Ishikawa (cell line): Measurements from ENCODE around the gene LUC7L3.

Experiments
- CEBPB ChIP-seq: IDR thresholded peaks from 2 replicates; pipeline ENCODE4 v1.6.1; 2012
- CREB1 ChIP-seq: IDR thresholded peaks from 2 replicates; pipeline ENCODE4 v1.6.1; 2012; ENCODE audit warnings: low read depth
- EGR1 ChIP-seq: IDR thresholded peaks from 2 replicates; pipeline ENCODE4 v1.6.1; 2012
- EP300 ChIP-seq: IDR thresholded peaks from 2 replicates; pipeline ENCODE4 v1.6.1; 2012; ENCODE audit warnings: borderline replicate concordance
- FOXM1 ChIP-seq: IDR thresholded peaks from 2 replicates; pipeline ENCODE4 v1.6.1; 2012; ENCODE audit warnings: low read depth, borderline replicate concordance
- MAX ChIP-seq: IDR thresholded peaks from 2 replicates; pipeline ENCODE4 v1.6.1; 2012
- NFIC ChIP-seq: IDR thresholded peaks from 2 replicates; pipeline ENCODE4 v1.6.1; 2012
- RAD21 ChIP-seq: IDR thresholded peaks from 2 replicates; pipeline ENCODE4 v1.6.1; 2012; ENCODE audit warnings: low read depth
- REST ChIP-seq: IDR thresholded peaks from 2 replicates; pipeline ENCODE4 v1.6.1; 2012; ENCODE audit warnings: low read depth, mild to moderate bottlenecking
- TAF1 ChIP-seq: IDR thresholded peaks from 2 replicates; pipeline ENCODE4 v1.6.1; 2012; ENCODE audit warnings: low read depth, mild to moderate bottlenecking
- TCF12 ChIP-seq: IDR thresholded peaks from 2 replicates; pipeline ENCODE4 v1.6.1; 2012; ENCODE audit warnings: low read depth
- TEAD4 ChIP-seq: IDR thresholded peaks from 2 replicates; pipeline ENCODE4 v1.6.1; 2012
- USF1 ChIP-seq: IDR thresholded peaks from 2 replicates; pipeline ENCODE4 v1.6.1; 2012
- YY1 ChIP-seq: IDR thresholded peaks from 2 replicates; pipeline ENCODE4 v1.6.1; 2012; ENCODE audit warnings: low read depth
- ZBTB7A ChIP-seq: IDR thresholded peaks from 2 replicates; pipeline ENCODE4 v1.6.1; 2012; ENCODE audit warnings: low read depth

LUC7L3 gene

GRCh38 chr17:50708050-50709000, 11.1 kb upstream of the LUC7L3 start:
- TF ChIP-seq MAX (no peak), CEBPB (no peak), CREB1 (no peak), YY1 (no peak), NFIC (no peak), ZBTB7A (no peak), FOXM1 (no peak)

GRCh38 chr17:50710025-50710424, 9.4 kb upstream of the LUC7L3 start:
- TF ChIP-seq RAD21, result no peak

- TF ChIP-seq NFIC (no peak), USF1 (no peak), EGR1 (no peak), CREB1 (no peak), ZBTB7A (no peak), YY1 (no peak), REST (no peak), TEAD4 (no peak), MAX (no peak)
Measured at GRCh38 chr17:50710650-50711049, 8.8 kb upstream of the LUC7L3 start.

GRCh38 chr17:50712641-50713040, 6.8 kb upstream of the LUC7L3 start:
- no peak for TF ChIP-seq TCF12
- no peak for TF ChIP-seq TEAD4
- no peak for TF ChIP-seq TAF1
- TF ChIP-seq CEBPB, result no peak
- TF ChIP-seq USF1, result no peak
- TF ChIP-seq EGR1, result no peak
- no peak for TF ChIP-seq FOXM1
- no peak for TF ChIP-seq MAX
- no peak for TF ChIP-seq ZBTB7A
- no peak for TF ChIP-seq CREB1
- no peak for TF ChIP-seq YY1
- TF ChIP-seq REST, result no peak
- no peak for TF ChIP-seq RAD21
- TF ChIP-seq EP300, result no peak

GRCh38 chr17:50715471-50715870, 3.9 kb upstream of the LUC7L3 start:
- no peak for TF ChIP-seq CREB1
- TF ChIP-seq EGR1, result no peak
- no peak for TF ChIP-seq TCF12
- TF ChIP-seq ZBTB7A, result no peak
- no peak for TF ChIP-seq TEAD4
- TF ChIP-seq FOXM1, result no peak
- TF ChIP-seq USF1, result no peak
- TF ChIP-seq CEBPB, result no peak
- no peak for TF ChIP-seq EP300
- TF ChIP-seq TAF1, result no peak
- TF ChIP-seq NFIC, result no peak
- no peak for TF ChIP-seq REST
- TF ChIP-seq YY1, result no peak
- TF ChIP-seq RAD21, result no peak
- no peak for TF ChIP-seq MAX
